GM12878 (cell line): ENCODE results near the gene SYNRG. TPM values are rescaled to one million over a fixed set of nuclear protein-coding genes. Genes with fewer than 3 reads are reported as not detected.

Source experiments
- ATAC-seq: fragments of 200-7000 bp; cut with Tn5 transposase; 3 replicates; pipeline ENCODE4 v1.9.1; 2020; ENCODE audit warnings: mild to moderate bottlenecking, moderate library complexity
- BruUV-seq: library from RNA; stranded (reverse); fragments of 400-500 nt; replicated peaks from 2 replicates; lab custom pipeline; 2021; lab: Mats Ljungman, UMichigan
- CTCF ChIA-PET: fragments of 300-600 bp; sonication (Branson Sonifier 250); formaldehyde crosslinking; extraction: SDS; loops from one replicate; lab custom pipeline; 2021; ENCODE audit warnings: inconsistent platforms; lab: Yijun Ruan, JAX
- POLR2A ChIA-PET: fragments of 350-600 bp; formaldehyde crosslinking; extraction: SDS; loops from one replicate; lab custom pipeline; 2021; ENCODE audit warnings: inconsistent platforms; lab: Charles Lee
- RAD21 ChIA-PET: fragments of 300-600 bp; sonication (Branson Sonifier 250); formaldehyde crosslinking; loops from one replicate; lab custom pipeline; 2023; ENCODE audit warnings: antibody characterized with exemption; ENCODE audit not compliant: unreplicated experiment; lab: Charles Lee
- SMC1A ChIA-PET: fragments of 300-600 bp; sonication (Branson Sonifier 250); formaldehyde crosslinking; loops from one replicate; lab custom pipeline; 2023; ENCODE audit not compliant: unreplicated experiment, uncharacterized antibody; lab: Charles Lee
- DNase-seq: peaks from one replicate; pipeline ENCODE4 v3.0.0-alpha.2; 2011; ENCODE audit warnings: low read depth, low spot score
- FAIRE-seq: peaks from 3 replicates; lab custom pipeline; 2011; peaks lifted over from hg19 to GRCh38; lab: Jason Lieb, UNC
- H2AFZ ChIP-seq: 2 replicates; pipeline ENCODE4 v1.6.0; 2011; ENCODE audit warnings: low read depth, low read length, control low read depth; ENCODE audit not compliant: control insufficient read depth
- H3K27ac ChIP-seq: 2 replicates; pipeline ENCODE4 v1.5.1; 2011; ENCODE audit warnings: control low read depth; ENCODE audit not compliant: control insufficient read depth, insufficient read depth
- H3K27me3 ChIP-seq, 2 experiments: replicated peaks in 1 of 2; 2 replicates each; pipeline versions ENCODE4 v1.6.0 to v1.6.1; 2011; ENCODE audit warnings: low read length in 1 of 2; ENCODE audit not compliant: control insufficient read depth in 2 of 2, insufficient read depth in 2 of 2
- H3K36me3 ChIP-seq, 2 experiments: 2 replicates each; pipeline ENCODE4 v1.5.1; 2011; ENCODE audit warnings: low read length in 1 of 2; ENCODE audit not compliant: control insufficient read depth in 2 of 2, insufficient read depth in 2 of 2
- H3K4me1 ChIP-seq: 2 replicates; pipeline ENCODE4 v1.6.1; 2011; ENCODE audit warnings: mild to moderate bottlenecking, low read length, moderate library complexity, mixed read lengths; ENCODE audit not compliant: control insufficient read depth, insufficient read depth
- H3K4me2 ChIP-seq: 2 replicates; pipeline ENCODE4 v1.6.0; 2011; ENCODE audit warnings: control low read depth; ENCODE audit not compliant: control insufficient read depth, insufficient read depth
- H3K4me3 ChIP-seq: fragments of 200-600 bp; sonication (generic); 2 replicates; pipeline ENCODE4 v1.5.1; 2016
- H3K79me2 ChIP-seq: 2 replicates; pipeline ENCODE4 v1.6.0; 2011; ENCODE audit warnings: low read length; ENCODE audit not compliant: control insufficient read depth, insufficient read depth
- H3K9ac ChIP-seq: 2 replicates; pipeline ENCODE4 v1.8.0; 2011; ENCODE audit warnings: low read length, control low read depth, mixed read lengths; ENCODE audit not compliant: control insufficient read depth, insufficient read depth
- H3K9me3 ChIP-seq: replicated peaks from 3 replicates; pipeline ENCODE4 v1.5.1; 2011; ENCODE audit warnings: mild to moderate bottlenecking, low read length; ENCODE audit not compliant: control insufficient read depth, insufficient read depth
- H4K20me1 ChIP-seq: 2 replicates; pipeline ENCODE4 v1.6.0; 2011; ENCODE audit not compliant: control insufficient read depth, insufficient read depth
- BHLHE40 ChIP-seq, 2 experiments: fragments of 450-650 bp in 1 of 2; IDR thresholded peaks; 2 replicates each; pipeline ENCODE4 v1.6.1; 2011 to 2017; ENCODE audit warnings: low read depth in 2 of 2, borderline replicate concordance in 1 of 2, improper control_type of control experiment in 1 of 2, low read length in 1 of 2, mild to moderate bottlenecking in 1 of 2
- CBFB ChIP-seq: IDR thresholded peaks from 2 replicates; pipeline ENCODE4 v1.6.1; 2016; ENCODE audit warnings: antibody characterized with exemption, low read depth
- CTCF ChIP-seq, 3 experiments: IDR thresholded peaks in 2 of 3; conservative IDR thresholded peaks in 1 of 3; 2 replicates each; pipeline ENCODE4 v1.5.1; 2011; ENCODE audit warnings: low read depth in 3 of 3, low read length in 3 of 3, mild to moderate bottlenecking in 3 of 3, control low read depth in 2 of 3, moderate library complexity in 2 of 3, inconsistent platforms in 1 of 3, mixed read lengths in 1 of 3; ENCODE audit not compliant: control insufficient read depth in 2 of 3, insufficient read depth in 1 of 3; ENCODE audit errors: extremely low read depth in 1 of 3
- HSF1 ChIP-seq: fragments of 150-350 bp; IDR thresholded peaks from 2 replicates; pipeline ENCODE4 v1.6.1; 2014; ENCODE audit warnings: mild to moderate bottlenecking, low read depth, low read length
- KLF5 ChIP-seq: fragments of 450-650 bp; IDR thresholded peaks from 2 replicates; pipeline ENCODE4 v1.6.1; 2014; ENCODE audit warnings: mild to moderate bottlenecking; ENCODE audit not compliant: partially characterized antibody
- LARP7 ChIP-seq: fragments of 450-650 bp; IDR thresholded peaks from 2 replicates; pipeline ENCODE4 v1.6.1; 2017; ENCODE audit warnings: mild to moderate bottlenecking
- MAX ChIP-seq: IDR thresholded peaks from 2 replicates; pipeline ENCODE4 v1.6.1; 2012; ENCODE audit warnings: low read depth, low read length, improper control_type of control experiment
- MEF2A ChIP-seq: IDR thresholded peaks from 2 replicates; pipeline ENCODE4 v1.6.1; 2011; ENCODE audit warnings: low read depth, mild to moderate bottlenecking, low read length, moderate library complexity; ENCODE audit not compliant: insufficient read depth
- NBN ChIP-seq: fragments of 450-650 bp; IDR thresholded peaks from 2 replicates; pipeline ENCODE4 v1.6.1; 2016
- NFYB ChIP-seq: IDR thresholded peaks from 2 replicates; pipeline ENCODE4 v1.6.1; 2011; ENCODE audit warnings: low read depth, mild to moderate bottlenecking, low read length, improper control_type of control experiment, moderate library complexity; ENCODE audit not compliant: insufficient read depth
- RAD21 ChIP-seq: IDR thresholded peaks from 2 replicates; pipeline ENCODE4 v1.6.1; 2011; ENCODE audit warnings: mild to moderate bottlenecking, low read depth, low read length, moderate library complexity; ENCODE audit not compliant: insufficient read depth
- SMC3 ChIP-seq: IDR thresholded peaks from 2 replicates; pipeline ENCODE4 v1.6.1; 2011; ENCODE audit warnings: low read length, improper control_type of control experiment, borderline replicate concordance
- ZSCAN29 ChIP-seq: fragments of 450-650 bp; IDR thresholded peaks from 2 replicates; pipeline ENCODE4 v1.6.1; 2017; ENCODE audit warnings: mild to moderate bottlenecking, moderate library complexity
- WGBS: methylation state at CpG from one replicate; pipeline ENCODE4 v1.1.6; 2016; ENCODE audit warnings: low lambda C conversion rate; ENCODE audit not compliant: insufficient replicate concordance, insufficient coverage; ENCODE audit errors: missing lambda C conversion rate; 5-methylcytosine and 5-hydroxymethylcytosine counted together
- in situ Hi-C: fragments of 300-500 bp; cut with MboI; formaldehyde crosslinking; loops from 9 replicates; pipeline ENCODE4 v1.14.3; 2018; ENCODE audit warnings: mixed read lengths
- intact Hi-C: fragments of 100-400 bp; cut with micrococcal nuclease; formaldehyde crosslinking; loops from one replicate; pipeline ENCODE4 v1.14.2; 2022; ENCODE audit not compliant: unreplicated experiment
- polyA plus RNA-seq, 11 experiments: library from polyadenylated mRNA; depleted of rRNA in 4 of 11; unstranded in 6 of 11; stranded (reverse) in 5 of 11; fragments of >200 nt; fragmentation: Nextera tagmentation in 4 of 11; fragmentation: Illumina TruSeq in 1 of 11; extraction: Ambion mirVana in 4 of 11; extraction: Trizol in 1 of 11; gene quantifications; 1 replicate in 1 of 11; 2 replicates in 10 of 11; pipeline versions ENCODE4 v1.2.1 to v1.2.3, GENCODE V29; 2011 to 2016; ENCODE audit warnings: inconsistent platforms in 2 of 11, missing spikeins in 2 of 11, low read depth in 1 of 11
- total RNA-seq, 4 experiments: library from RNA; depleted of rRNA in 3 of 4; stranded (reverse); fragments of >200 nt in 3 of 4; fragmentation: Illumina TruSeq in 1 of 4; extraction: Trizol in 1 of 4; gene quantifications; 2 replicates each; pipeline versions ENCODE4 v1.2.1 to v1.2.3, GENCODE V29; 2013 to 2021

The SYNRG gene
- total and polyA plus RNA-seq, 10 of the 15 experiments (the other 5 are each of a cell fraction or from before 2014, with no cell fraction given) = 5.2 to 40.4 (median 26.7) TPM

- no peak for TF ChIP-seq HSF1
- no peak for TF ChIP-seq CBFB
- no peak for TF ChIP-seq BHLHE40 (IDR thresholded peaks at IDR 0.05; ENCODE audit: borderline replicate concordance in 1 of 2, low read depth in 2 of 2, low read length in 1 of 2)
- TF ChIP-seq NFYB = no peak
- no peak for TF ChIP-seq MAX
- no peak for TF ChIP-seq RAD21
- no peak for TF ChIP-seq KLF5
- no peak for TF ChIP-seq LARP7
- no peak for TF ChIP-seq NBN
- no peak for TF ChIP-seq MEF2A
Measured at GRCh38 chr17:37530420-37530819, 78.8 kb downstream of the SYNRG start (continued).

- WGBS = 51% methylated on average over 5 of the region's 5 CpGs
- Histone ChIP-seq H3K4me1 (no peaks in the 10 kb centered on the region), H2AFZ (no peak overlapping the region), H3K9me3 (no peaks in the 10 kb centered on the region), H3K27ac (no peak overlapping the region), H3K4me3 (no peak overlapping the region), H3K79me2 (no peaks in the 10 kb centered on the region), H4K20me1 (no peaks in the 10 kb centered on the region), H3K36me3 (peaks cover 8 to 18% of the 10 kb centered on the region in 2 experiments), H3K27me3 (no peaks in the 10 kb centered on the region), H3K4me2 (no peak overlapping the region), H3K9ac (no peak overlapping the region)
- ChIA-PET POLR2A (no interaction called here), CTCF (interaction anchor here (0.7 to 3.4 kb wide), 12 partner anchors 9 to 293 kb away, joined by 3 to 23 read pairs (median 3); partner anchors contain the start of genes C17orf78 and SYNRG), RAD21 (interaction anchor here (0.7 to 2.7 kb wide), 6 partner anchors 57 to 289 kb away, joined by 3 to 7 read pairs (median 3); partner anchors contain the start of gene SYNRG), SMC1A (interaction anchor here (0.6 to 2.1 kb wide), 7 partner anchors 10 to 290 kb away, joined by 3 to 7 read pairs (median 3); no protein-coding TSS in a partner anchor)
- intact Hi-C loops (loop anchor here (1.0 to 10.0 kb wide), 2 partner anchors 177 to 289 kb away; no protein-coding TSS in a partner anchor), in situ Hi-C loops (no loop called here)
- ATAC-seq (peak; percentile 85), DNase-seq (no peak), FAIRE-seq (no peak)
- no TSS peak for BruUV-seq
- TF ChIP-seq SMC3 = peak; percentile 52; the same call in 1 of the 2 replicates
- no peak for TF ChIP-seq ZSCAN29
- peak; percentile 64 for TF ChIP-seq RAD21
- TF ChIP-seq CTCF (IDR thresholded peaks at IDR 0.05 in 2 of 3, conservative IDR thresholded peaks at IDR 0.05 in 1 of 3; ENCODE audit: control insufficient read depth in 2 of 3, extremely low read depth in 1 of 3, insufficient read depth in 1 of 3, low read depth in 3 of 3, low read length in 3 of 3) = peak; percentile 63 to 69 (median 63)
- TF ChIP-seq, all 136 proteins: peak for 3
Measured at GRCh38 chr17:37527249-37527851, 81.9 kb downstream of the SYNRG start.
